ENCODE results near the gene MYLK2. TPM values are rescaled to one million over a fixed set of nuclear protein-coding genes. Genes with fewer than 3 reads are reported as not detected.
A peak's percentile ranks its signal among the peaks of the same experiment; 100 is the strongest.

Gene MYLK2
- total and polyA plus RNA-seq, 2 of the 4 experiments (the other 2 are of a cell fraction), result 0.18 to 0.27 TPM

GRCh38 chr20:31869673-31869941 lies 50.5 kb downstream of the MYLK2 start:
- ATAC-seq (ENCODE audit: low read depth) (no peak), DNase-seq (no peak)
- H4K91ac ChIP-seq (ENCODE audit: insufficient read depth, low read depth, low read length), result no peak overlapping the region
- CTCF ChIA-PET, result no interaction called here
- H3K27me3 ChIP-seq (ENCODE audit: control insufficient read depth, insufficient read depth, low read length), result peaks cover 71% of the 10 kb centered on the region
- H2AK5ac ChIP-seq (ENCODE audit: low read depth, low read length), result no peak overlapping the region
- no peak overlapping the region for H3K9ac ChIP-seq (ENCODE audit: low read depth, low read length)
- dilution Hi-C loops (cut with HindIII; ENCODE audit: low sequenced_read_pairs, unreplicated experiment), result no loop called here
- no peak overlapping the region for H3K18ac ChIP-seq (ENCODE audit: low read depth, low read length)
- peak overlapping the region; percentile 93; the same call in 1 of the 2 replicates for H3K23ac ChIP-seq (ENCODE audit: low read depth, low read length)
- POLR2A ChIA-PET (ENCODE audit: unreplicated experiment), result no interaction called here
- no TSS peak for BruUV-seq (replicated peaks)
- no peak overlapping the region for H3K56ac ChIP-seq (ENCODE audit: extremely low read depth, insufficient read depth, low read length)
- no peaks in the 10 kb centered on the region for H4K20me1 ChIP-seq (ENCODE audit: insufficient read depth, low read length)
- no peak overlapping the region for H2AFZ ChIP-seq (replicated peaks; ENCODE audit: low read length, poor library complexity)
- no peaks in the 10 kb centered on the region for H3K4me1 ChIP-seq (ENCODE audit: control insufficient read depth, insufficient read depth, low read length)
- H3K4ac ChIP-seq (ENCODE audit: low read depth, low read length), result no peak overlapping the region
- no peak overlapping the region for H3K4me3 ChIP-seq (ENCODE audit: insufficient read depth, low read depth, low read length)
- H4K8ac ChIP-seq (ENCODE audit: low read depth in 2 of 2, low read length in 2 of 2), result no peak overlapping the region
- H3K9me1 ChIP-seq (ENCODE audit: insufficient read depth, low read length), result no peaks in the 10 kb centered on the region; the same call in 1 of the 2 replicates
- no peak overlapping the region for H3K27ac ChIP-seq (ENCODE audit: insufficient read depth, low read length)
- no peak overlapping the region for H2BK20ac ChIP-seq (ENCODE audit: low read depth, low read length)
- H4K5ac ChIP-seq (ENCODE audit: low read depth, low read length), result no peak overlapping the region
- H3K36me3 ChIP-seq (ENCODE audit: control insufficient read depth, insufficient read depth, low read length), result no peaks in the 10 kb centered on the region
- no CpG with 5 or more reads among the region's 1 CpG for WGBS, 2 experiments (ENCODE audit: extremely low coverage in 2 of 2, insufficient read length in 1 of 2)
- H3K79me1 ChIP-seq (ENCODE audit: low read depth in 1 of 2, low read length in 2 of 2), result no peaks in the 10 kb centered on the region
- no peak for TF ChIP-seq RFX5 (IDR thresholded peaks at IDR 0.05; ENCODE audit: low read depth, low read length)
- TF ChIP-seq, protein P1, sequence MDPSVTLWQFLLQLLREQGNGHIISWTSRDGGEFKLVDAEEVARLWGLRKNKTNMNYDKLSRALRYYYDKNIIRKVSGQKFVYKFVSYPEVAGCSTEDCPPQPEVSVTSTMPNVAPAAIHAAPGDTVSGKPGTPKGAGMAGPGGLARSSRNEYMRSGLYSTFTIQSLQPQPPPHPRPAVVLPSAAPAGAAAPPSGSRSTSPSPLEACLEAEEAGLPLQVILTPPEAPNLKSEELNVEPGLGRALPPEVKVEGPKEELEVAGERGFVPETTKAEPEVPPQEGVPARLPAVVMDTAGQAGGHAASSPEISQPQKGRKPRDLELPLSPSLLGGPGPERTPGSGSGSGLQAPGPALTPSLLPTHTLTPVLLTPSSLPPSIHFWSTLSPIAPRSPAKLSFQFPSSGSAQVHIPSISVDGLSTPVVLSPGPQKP (IDR thresholded peaks at IDR 0.05; ENCODE audit: borderline replicate concordance, low read depth, low read length), result no peak
- TF ChIP-seq CEBPB (IDR thresholded peaks at IDR 0.05; ENCODE audit: low read depth, low read length), result no peak
- no peak overlapping the region; the same call in 1 of the 2 replicates for H3K4me2 ChIP-seq (ENCODE audit: low read depth, low read length)
- in situ Hi-C loops (cut with MboI; ENCODE audit: low sequenced_read_pairs), result no loop called here
- H2BK15ac ChIP-seq (ENCODE audit: low read depth, low read length), result no peak overlapping the region
- H2BK120ac ChIP-seq (ENCODE audit: low read depth, low read length), result no peak overlapping the region
- H3K9me3 ChIP-seq (ENCODE audit: control insufficient read depth, insufficient read depth, low read length), result peaks cover 2% of the 10 kb centered on the region; the same call in 1 of the 2 replicates
- intact Hi-C loops (cut with micrococcal nuclease), result no loop called here
- H3K14ac ChIP-seq (replicated peaks; ENCODE audit: low read depth, low read length), result no peak overlapping the region
- no peak overlapping the region for H2AK9ac ChIP-seq (replicated peaks; ENCODE audit: low read depth, low read length, poor library complexity)
- H2BK5ac ChIP-seq (ENCODE audit: low read depth, low read length, poor library complexity, severe bottlenecking), result no peak overlapping the region

All from IMR-90 (cell line).